Endothelial cell of umbilical vein (primary cell): ENCODE data around the gene TUT1. TPM values are rescaled to one million over a fixed set of nuclear protein-coding genes. Genes with fewer than 3 reads are reported as not detected.

Experiments
- BruUV-seq: library from RNA; stranded (reverse); fragments of 400-500 nt; replicated peaks from 2 replicates; lab custom pipeline; 2021; lab: Mats Ljungman, UMichigan
- CTCF ChIA-PET: fragments of 300-600, 350-600 bp; sonication (Branson Sonifier 250); formaldehyde crosslinking; loops from one replicate; lab custom pipeline; 2021; ENCODE audit warnings: antibody characterized with exemption, inconsistent platforms; lab: Charles Lee
- POLR2A ChIA-PET: fragments of 300-600, 350-600 bp; sonication (Branson Sonifier 250); formaldehyde crosslinking; loops from one replicate; lab custom pipeline; 2021; ENCODE audit warnings: antibody characterized with exemption, inconsistent platforms; lab: Charles Lee
- DNase-seq: peaks from one replicate; pipeline ENCODE4 v3.0.0-alpha.2; 2011; ENCODE audit warnings: low read depth, low spot score
- FAIRE-seq: peaks from 2 replicates; lab custom pipeline; 2011; peaks lifted over from hg19 to GRCh38; lab: Jason Lieb, UNC
- H2AFZ ChIP-seq: 2 replicates; pipeline ENCODE4 v1.6.0; 2012; ENCODE audit warnings: low read depth, low read length, control low read depth, inconsistent platforms
- H3K27ac ChIP-seq: 2 replicates; pipeline ENCODE4 v1.5.1; 2011; ENCODE audit warnings: low read depth, mild to moderate bottlenecking, control low read depth, low read length, moderate library complexity; ENCODE audit not compliant: insufficient read depth
- H3K27me3 ChIP-seq, 2 experiments: 2 replicates each; pipeline versions ENCODE4 v1.6.0 to v1.6.1; 2011; ENCODE audit warnings: low read length in 2 of 2, mixed read lengths in 1 of 2; ENCODE audit not compliant: control insufficient read depth in 2 of 2, insufficient read depth in 2 of 2
- H3K36me3 ChIP-seq, 2 experiments: 2 replicates in 1 of 2; 3 replicates in 1 of 2; pipeline ENCODE4 v1.5.1; 2011; ENCODE audit warnings: low read length in 2 of 2, mild to moderate bottlenecking in 1 of 2, moderate library complexity in 1 of 2; ENCODE audit not compliant: control insufficient read depth in 2 of 2, insufficient read depth in 2 of 2; ENCODE audit errors: extremely low read depth in 1 of 2
- H3K4me1 ChIP-seq: 3 replicates; pipeline ENCODE4 v1.5.1; 2011; ENCODE audit warnings: mild to moderate bottlenecking, low read length; ENCODE audit not compliant: control insufficient read depth, insufficient read depth; ENCODE audit errors: extremely low read depth
- H3K4me2 ChIP-seq: 2 replicates; pipeline ENCODE4 v1.6.1; 2011; ENCODE audit warnings: low read length, control low read depth, mixed read lengths; ENCODE audit not compliant: insufficient read depth
- H3K4me3 ChIP-seq, 3 experiments: fragments of 200-600 bp in 1 of 3; sonication (generic), shearing (Covaris generic) in 1 of 3; replicated peaks in 1 of 3; 2 replicates each; pipeline ENCODE4 v1.5.1; 2011 to 2016; ENCODE audit warnings: control low read depth in 3 of 3, low read length in 3 of 3, mild to moderate bottlenecking in 2 of 3, inconsistent platforms in 1 of 3, low read depth in 1 of 3, moderate library complexity in 1 of 3; ENCODE audit not compliant: insufficient read depth in 1 of 3
- H3K79me2 ChIP-seq: 2 replicates; pipeline ENCODE4 v1.6.0; 2012; ENCODE audit warnings: low read length, inconsistent platforms; ENCODE audit not compliant: control insufficient read depth, insufficient read depth
- H3K9ac ChIP-seq: replicated peaks from 2 replicates; pipeline ENCODE3; 2011; ENCODE audit warnings: low read length, control low read depth; ENCODE audit not compliant: insufficient read depth; ENCODE audit errors: extremely low read depth
- H3K9me1 ChIP-seq: replicated peaks from 3 replicates; pipeline ENCODE4 v1.6.0; 2011; ENCODE audit warnings: mild to moderate bottlenecking, low read length; ENCODE audit not compliant: control insufficient read depth, insufficient read depth; ENCODE audit errors: extremely low read depth
- H3K9me3 ChIP-seq: replicated peaks from 2 replicates; pipeline ENCODE4 v1.5.1; 2012; ENCODE audit warnings: low read length, inconsistent platforms; ENCODE audit not compliant: control insufficient read depth, insufficient read depth
- H4K20me1 ChIP-seq: replicated peaks from 2 replicates; pipeline ENCODE3; 2011; ENCODE audit warnings: mild to moderate bottlenecking, low read length; ENCODE audit not compliant: control insufficient read depth, insufficient read depth; ENCODE audit errors: extremely low read depth
- CTCF ChIP-seq, 2 donors: IDR thresholded peaks; 1 replicate in 1 of 2; 2 replicates in 1 of 2; pipeline ENCODE4 v1.5.1; 2011; ENCODE audit warnings: low read length in 2 of 2, mild to moderate bottlenecking in 2 of 2, moderate library complexity in 2 of 2, control low read depth in 1 of 2, inconsistent platforms in 1 of 2, low read depth in 1 of 2; ENCODE audit not compliant: insufficient read depth in 1 of 2; ENCODE audit errors: extremely low read depth in 1 of 2
- EZH2 ChIP-seq: IDR thresholded peaks from 2 replicates; pipeline ENCODE4 v1.6.1; 2012; ENCODE audit warnings: borderline replicate concordance, low read depth, mild to moderate bottlenecking, moderate library complexity, low read length, inconsistent platforms; ENCODE audit not compliant: severe bottlenecking
- FOS ChIP-seq: IDR thresholded peaks from 2 replicates; pipeline ENCODE4 v1.6.1; 2011; ENCODE audit warnings: mild to moderate bottlenecking, low read length, moderate library complexity, borderline replicate concordance; ENCODE audit not compliant: insufficient read depth
- GATA2 ChIP-seq: IDR thresholded peaks from 2 replicates; pipeline ENCODE4 v1.7.0; 2011; ENCODE audit warnings: low read depth, mild to moderate bottlenecking, moderate library complexity, mixed read lengths, low read length; ENCODE audit not compliant: insufficient read length, insufficient read depth
- JUN ChIP-seq: IDR thresholded peaks from 2 replicates; pipeline ENCODE4 v1.6.1; 2011; ENCODE audit warnings: borderline replicate concordance, low read depth; ENCODE audit not compliant: insufficient read length, insufficient read depth
- MAX ChIP-seq: IDR thresholded peaks from 2 replicates; pipeline ENCODE4 v1.6.1; 2011; ENCODE audit not compliant: insufficient read depth, insufficient read length
- MYC ChIP-seq: IDR thresholded peaks from one replicate; pipeline ENCODE4 v1.6.1; 2011; ENCODE audit warnings: mild to moderate bottlenecking, low read depth, low read length
- POLR2A ChIP-seq: IDR thresholded peaks from 2 replicates; pipeline ENCODE4 v1.6.1; 2012; ENCODE audit warnings: low read depth, mild to moderate bottlenecking, control low read depth, low read length
- POLR2AphosphoS5 ChIP-seq: IDR thresholded peaks from 2 replicates; pipeline ENCODE4 v1.6.1; 2012; ENCODE audit warnings: low read depth, mild to moderate bottlenecking, control low read depth, low read length, moderate library complexity; ENCODE audit not compliant: insufficient read depth
- dilution Hi-C: fragments of 300-500 bp; cut with MboI; formaldehyde crosslinking; loops from one replicate; pipeline ENCODE4 v1.15.0; 2019; ENCODE audit warnings: low sequenced_read_pairs; ENCODE audit not compliant: extremely low pct_ligation_motif_present
- intact Hi-C: fragments of 100-400 bp; cut with micrococcal nuclease; formaldehyde crosslinking; loops from one replicate; pipeline ENCODE4 v1.10.0; 2022
- polyA plus RNA-seq, 4 experiments: library from polyadenylated mRNA; depleted of rRNA in 3 of 4; stranded (reverse) in 3 of 4; unstranded in 1 of 4; fragments of >200 nt; gene quantifications; 2 replicates each; pipeline versions ENCODE4 v1.2.1 to v1.2.3, GENCODE V29; 2011 to 2012; ENCODE audit warnings: missing spikeins in 1 of 4
- total RNA-seq: library from RNA; stranded (reverse); gene quantifications from 2 replicates; pipeline ENCODE4 v1.2.3, GENCODE V29; 2021

The TUT1 gene
- total and polyA plus RNA-seq, 2 donors (not counting 3 experiments of a cell fraction or from before 2014, with no cell fraction given): 12.7 to 16.9 TPM

- CTCF ChIA-PET: interaction anchor here (1.0 to 15.7 kb wide), 9 partner anchors 9 to 159 kb away, joined by 4 to 376 read pairs (median 8); partner anchors contain the start of genes AHNAK and TUT1
Observed at GRCh38 chr11:62553839-62554361, 37.4 kb downstream of the TUT1 start.

More at GRCh38 chr11:62553839-62554361, 37.4 kb downstream of the TUT1 start:
- POLR2A ChIA-PET: interaction anchor here (1.4 to 2.3 kb wide), 4 partner anchors 9 to 111 kb away, joined by 5 to 10 read pairs (median 7); partner anchors contain the start of genes C11orf98, CSKMT, EEF1G and TUT1
- Histone ChIP-seq H3K27me3 (no peaks in the 10 kb centered on the region), H2AFZ (peak overlapping the region; percentile 5), H3K79me2 (peaks cover 5% of the 10 kb centered on the region), H3K36me3 (peaks cover 3 to 4% of the 10 kb centered on the region in 2 experiments), H3K27ac (peak overlapping the region; percentile 91), H3K9me1 (no peaks in the 10 kb centered on the region), H3K9ac (peak overlapping the region; percentile 36), H3K4me2 (peak overlapping the region; percentile 59), H3K4me3 (no peak overlapping the region), H3K4me1 (peaks cover 66% of the 10 kb centered on the region), H4K20me1 (no peaks in the 10 kb centered on the region), H3K9me3 (no peaks in the 10 kb centered on the region)
- TSS peak; percentile 45 for BruUV-seq
- DNase-seq: no peak
- FAIRE-seq: no peak
- TF ChIP-seq POLR2A (peak; percentile 8), CTCF (IDR thresholded peaks at IDR 0.05; ENCODE audit: extremely low read depth in 1 of 2, insufficient read depth in 1 of 2, low read depth in 1 of 2, low read length in 2 of 2) (no peak), POLR2AphosphoS5 (no peak), MYC (no peak), FOS (peak; percentile 49), JUN (no peak), EZH2 (no peak), MAX (no peak), GATA2 (no peak)
- dilution Hi-C loops: no loop called here
- intact Hi-C loops: loop anchor here (1.0 to 5.0 kb wide), 2 partner anchors 9 to 288 kb away; no protein-coding TSS in a partner anchor
